ENCODE measurements around the gene SNX30.

SNX30 gene

DNA sequence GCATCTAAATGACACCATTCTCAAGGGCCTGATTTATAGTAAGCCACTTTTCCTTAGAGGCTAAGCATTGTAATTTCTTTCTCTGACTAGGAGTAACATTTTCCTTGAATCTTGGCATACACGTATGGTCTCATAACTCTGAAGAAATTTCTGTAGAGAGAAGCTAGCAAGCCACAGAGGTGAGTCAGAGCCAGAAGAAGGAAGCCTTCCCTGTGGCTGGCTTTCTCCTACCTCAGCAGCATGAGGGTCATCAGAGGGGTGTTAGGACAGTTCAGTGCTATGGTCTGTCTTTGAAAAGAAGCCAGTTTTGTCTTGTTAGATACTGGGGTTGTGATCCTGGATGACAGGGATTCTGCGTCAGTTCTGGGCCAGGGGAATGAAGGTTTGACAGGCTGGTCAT is 3.2 kb downstream of the SNX30 start:
- DNase-seq: no peak

DNA sequence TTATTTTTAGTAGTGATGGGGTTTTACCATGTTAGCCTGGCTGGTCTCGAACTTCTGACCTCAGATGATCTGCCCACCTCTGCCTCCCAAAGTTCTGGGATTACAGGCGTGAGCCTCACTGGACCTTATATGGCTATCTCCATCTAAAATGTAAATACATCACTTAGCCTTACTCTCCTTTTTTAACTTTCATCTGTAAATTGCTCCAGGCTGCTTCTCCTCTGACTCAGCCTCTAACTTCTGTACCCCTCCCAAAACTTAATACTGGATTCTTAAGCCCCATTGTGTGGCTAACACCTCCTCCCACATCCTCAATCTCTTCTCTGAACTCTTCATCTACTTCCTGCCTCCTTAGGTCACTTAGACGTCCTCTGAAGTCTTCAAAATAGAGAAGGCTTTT is 4.0 kb downstream of the SNX30 start:
- no peak for DNase-seq

DNA sequence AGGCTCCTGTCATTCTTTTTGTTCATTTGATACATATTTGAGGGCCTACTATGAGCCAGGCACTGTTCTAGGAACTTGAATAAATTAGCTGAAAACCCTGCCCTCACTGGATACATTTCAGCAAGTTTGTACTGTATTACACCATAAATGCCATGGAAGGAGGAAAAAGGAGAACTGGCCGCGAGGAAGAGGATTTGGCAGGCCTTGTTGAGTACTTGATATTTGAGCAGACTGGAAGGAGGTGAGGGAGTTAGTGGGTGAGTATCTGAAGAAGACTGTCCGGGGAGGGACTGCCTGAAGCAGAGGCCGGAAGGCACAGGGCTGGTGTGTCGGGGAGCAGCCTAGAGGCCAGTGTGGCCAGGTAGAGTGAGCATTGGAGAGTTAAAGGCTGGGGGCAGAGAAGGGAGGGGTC is 4.5 kb downstream of the SNX30 start:
- no peak for DNase-seq

GRCh38 chr9:112755675-112756074 is 5.1 kb downstream of the SNX30 start:
- no peak for DNase-seq

- DNase-seq: no peak
Observed at GRCh38 chr9:112757282-112757883, 6.8 kb downstream of the SNX30 start.

DNA sequence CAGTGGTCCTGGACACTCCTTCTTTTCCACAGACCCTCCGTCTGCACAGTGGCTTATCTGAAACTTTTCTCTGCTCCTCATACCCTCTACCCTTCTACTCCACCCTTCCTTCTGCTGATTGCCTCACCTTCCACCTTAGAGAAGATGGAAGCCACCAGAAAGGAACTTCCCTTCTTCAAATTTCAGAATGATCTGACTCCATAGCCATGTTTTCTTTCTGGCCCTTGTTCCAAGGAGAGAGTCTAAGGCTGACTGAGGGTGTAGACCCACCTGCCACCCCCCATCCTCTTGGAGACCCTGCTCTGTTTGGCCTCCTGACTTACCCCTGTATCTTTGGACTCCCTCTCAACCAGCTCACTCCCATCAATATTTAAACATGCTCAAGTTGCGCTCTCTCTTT is 7.4 kb downstream of the SNX30 start:
- no peak for DNase-seq

DNA sequence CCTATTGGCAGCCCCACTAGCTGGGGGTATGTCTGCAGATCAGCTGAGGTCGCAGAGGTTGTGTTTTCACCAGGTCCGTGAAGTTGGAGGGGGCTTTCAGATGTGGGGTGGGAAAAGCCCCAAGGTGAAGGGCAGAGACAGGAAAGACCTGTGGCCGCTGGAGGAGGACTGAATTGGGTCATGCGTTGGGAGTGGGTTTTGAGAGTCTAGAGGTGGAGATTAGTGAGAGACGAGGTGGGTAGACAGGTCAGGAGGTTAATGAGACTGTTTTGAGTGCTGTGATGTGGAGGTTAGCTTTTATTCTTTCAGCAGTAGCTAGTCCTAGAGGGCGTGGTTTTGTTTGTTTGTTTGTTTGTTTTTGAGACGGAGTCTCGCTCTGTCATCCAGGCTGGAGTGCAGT is 10.3 kb downstream of the SNX30 start:
- DNase-seq: no peak

DNA sequence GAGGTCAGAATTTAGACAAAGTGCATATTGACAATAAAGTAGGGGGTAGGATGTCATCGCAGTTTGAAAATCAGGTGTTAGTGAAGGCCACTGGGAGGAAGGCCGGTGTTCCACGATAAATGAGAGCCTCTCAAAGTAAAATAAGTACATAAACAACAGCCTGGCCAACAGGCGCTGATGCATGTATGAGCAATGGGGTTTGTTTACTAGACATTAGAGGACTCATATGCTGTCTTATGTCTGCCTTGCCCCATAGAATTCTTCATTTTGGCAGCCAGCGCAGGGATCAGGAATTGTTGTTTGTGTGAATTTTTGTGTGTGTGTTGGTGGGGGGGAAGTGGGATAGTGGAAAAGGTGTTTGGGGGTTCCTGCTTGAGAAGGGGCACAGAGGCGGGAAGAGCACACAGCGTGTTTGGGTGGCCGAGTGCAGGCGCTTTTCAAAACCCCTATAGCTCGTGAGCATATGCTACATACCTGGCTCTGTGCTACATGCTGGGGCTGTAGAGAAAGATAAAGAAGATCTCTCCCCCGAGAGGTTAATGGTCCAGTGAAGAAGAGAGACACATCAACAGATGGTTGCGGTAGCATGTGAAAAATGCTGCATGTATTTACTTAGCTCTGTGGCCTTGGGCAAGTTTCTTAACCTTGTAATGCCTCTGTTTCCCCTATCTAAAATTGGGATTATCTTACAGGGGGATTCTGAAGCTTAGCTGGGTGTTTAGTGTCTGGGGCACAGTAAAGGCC is 11.5 kb downstream of the SNX30 start:
- DNase-seq: no peak

- DNase-seq: no peak
Observed at GRCh38 chr9:112762726-112763518, 12.4 kb downstream of the SNX30 start.

GRCh38 chr9:112764344-112764743 is 13.8 kb downstream of the SNX30 start:
- no peak for DNase-seq

GRCh38 chr9:112764837-112765236 is 14.3 kb downstream of the SNX30 start:
- no peak for DNase-seq

- DNase-seq: no peak
Observed at GRCh38 chr9:112765281-112765680, 14.7 kb downstream of the SNX30 start.

GRCh38 chr9:112771359-112772214 is 21.0 kb downstream of the SNX30 start:
- no peak for DNase-seq

- no peak for DNase-seq
Observed at GRCh38 chr9:112772215-112772509, 21.6 kb downstream of the SNX30 start.

DNA sequence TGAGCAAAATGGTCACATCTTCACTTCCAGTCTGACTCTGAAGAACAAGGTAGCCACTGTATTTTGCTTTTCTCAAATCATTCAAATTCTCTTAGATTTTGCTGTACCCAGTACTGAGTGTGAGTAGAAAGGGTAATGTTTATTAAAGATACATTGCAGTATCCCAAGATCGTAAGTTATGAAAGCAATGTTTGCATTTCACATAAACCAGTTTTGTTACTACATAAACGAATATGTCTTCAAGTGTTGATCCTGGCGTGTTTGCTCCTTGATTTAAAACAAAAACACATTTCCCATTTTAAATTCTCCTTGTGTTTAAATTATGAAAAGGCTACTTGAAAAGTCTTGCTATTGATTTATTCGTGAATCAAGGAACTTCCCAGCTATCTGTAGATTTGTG is 22.0 kb downstream of the SNX30 start:
- no peak for DNase-seq

DNA sequence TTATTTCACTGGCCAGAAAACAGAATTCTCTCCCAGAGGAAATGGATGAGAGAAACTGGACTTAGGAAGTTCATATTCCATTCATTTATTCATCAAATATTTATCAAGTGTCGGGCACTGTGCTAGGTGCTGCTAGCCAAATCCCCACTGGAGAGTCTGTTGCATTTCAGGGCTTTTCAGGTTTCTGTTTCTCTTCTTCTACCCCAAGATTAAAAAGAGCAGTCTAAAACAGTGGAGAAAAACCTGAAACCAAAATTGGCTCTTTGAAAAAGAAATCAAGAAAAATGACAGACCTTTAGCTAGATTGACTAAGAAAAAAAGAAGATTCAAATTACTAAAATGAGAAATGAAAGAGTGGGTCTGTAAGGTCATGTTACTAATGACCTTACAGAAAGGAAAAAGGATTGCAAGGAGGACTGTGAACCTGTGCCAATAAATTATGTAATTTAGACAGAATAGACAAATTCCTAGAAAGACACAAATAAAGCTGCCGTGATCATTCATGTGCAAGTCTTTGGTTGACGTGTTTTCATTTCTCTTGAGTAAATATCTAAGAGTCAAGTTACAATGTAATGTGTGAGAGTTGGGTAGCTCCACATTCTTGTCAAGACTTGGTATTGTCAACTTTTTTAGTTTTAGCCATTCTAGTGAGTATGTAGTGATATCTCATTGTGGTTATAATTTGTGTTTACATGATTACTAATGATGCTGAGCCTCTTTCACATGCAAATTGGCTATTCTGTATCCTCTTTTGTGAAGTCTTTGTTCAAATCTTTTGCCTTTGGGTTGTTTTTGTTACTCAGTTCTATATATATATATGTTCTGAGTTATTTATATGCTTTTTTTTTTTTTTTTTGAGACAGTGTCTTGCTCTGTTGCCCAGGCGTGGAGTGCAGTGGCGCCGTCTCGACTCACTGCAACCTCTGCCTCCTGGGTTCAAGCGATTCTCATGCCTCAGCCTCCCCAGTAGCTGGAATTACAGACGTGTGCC is 23.7 kb downstream of the SNX30 start:
- no peak for DNase-seq

DNA sequence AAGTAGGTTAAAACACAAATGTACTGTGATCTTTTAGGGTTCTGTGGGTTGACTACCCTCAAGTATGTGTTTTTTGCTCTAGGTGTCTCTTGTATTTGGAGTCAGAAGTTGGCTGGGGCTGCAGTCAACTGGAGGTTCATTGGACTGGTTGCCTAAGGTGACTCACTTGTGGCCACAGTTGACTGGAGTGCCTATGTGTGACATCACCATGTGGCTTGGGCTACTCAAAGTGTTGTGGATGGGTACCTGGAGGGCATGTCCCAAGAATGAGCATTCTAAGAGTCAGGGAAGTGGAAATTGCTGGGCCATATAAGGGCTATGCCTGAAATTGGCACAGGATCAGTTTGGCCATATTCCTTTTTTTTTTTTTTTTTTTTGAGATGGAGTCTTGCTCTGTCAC is 27.4 kb downstream of the SNX30 start:
- DNase-seq: no peak

DNA sequence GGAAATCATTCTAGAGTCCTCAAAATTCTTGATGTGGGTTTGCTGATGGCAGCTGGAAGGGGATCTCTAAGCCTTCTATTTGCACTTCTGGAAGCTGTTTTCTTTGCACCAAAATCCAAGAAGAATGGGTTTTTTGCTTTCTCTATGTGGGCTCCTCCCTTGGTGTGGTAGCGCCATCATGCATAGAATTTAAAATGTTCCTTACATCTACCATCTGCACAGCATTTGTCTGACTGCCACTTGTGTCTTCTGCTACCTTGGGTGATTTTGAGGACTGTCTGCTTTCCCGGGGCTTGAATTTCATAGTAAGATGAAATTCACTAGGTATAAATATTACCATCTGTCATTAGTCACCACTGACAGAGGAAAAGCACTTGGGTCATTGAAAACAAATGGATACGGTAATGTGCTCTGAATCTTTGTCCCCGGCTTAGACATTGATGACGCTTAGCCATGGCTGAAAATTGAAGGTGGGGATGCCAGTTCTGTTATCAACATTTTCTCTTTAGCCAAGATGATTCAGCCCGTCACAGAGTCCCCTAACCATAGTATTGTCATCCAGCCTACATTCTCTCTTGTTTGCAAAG is 30.0 kb downstream of the SNX30 start:
- DNase-seq: no peak

DNA sequence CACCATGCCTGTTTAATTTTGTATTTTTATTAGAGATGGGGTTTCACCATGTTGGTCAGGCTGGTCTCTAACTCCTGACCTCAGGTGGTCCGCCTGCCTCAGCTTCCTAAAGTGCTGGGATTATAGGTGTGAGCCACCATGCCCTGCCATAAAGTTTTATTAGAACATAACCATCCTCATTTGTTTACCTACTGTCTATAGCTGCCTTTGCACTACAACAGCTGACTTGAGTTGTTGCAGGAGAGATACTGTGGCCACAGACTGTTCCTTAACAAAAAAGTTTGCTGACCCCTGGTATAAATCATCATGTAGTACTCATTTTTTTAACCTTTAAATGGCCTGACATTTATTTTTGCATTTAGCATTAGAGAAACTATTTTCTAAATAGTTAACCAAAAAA is 31.7 kb downstream of the SNX30 start:
- DNase-seq: no peak

DNA sequence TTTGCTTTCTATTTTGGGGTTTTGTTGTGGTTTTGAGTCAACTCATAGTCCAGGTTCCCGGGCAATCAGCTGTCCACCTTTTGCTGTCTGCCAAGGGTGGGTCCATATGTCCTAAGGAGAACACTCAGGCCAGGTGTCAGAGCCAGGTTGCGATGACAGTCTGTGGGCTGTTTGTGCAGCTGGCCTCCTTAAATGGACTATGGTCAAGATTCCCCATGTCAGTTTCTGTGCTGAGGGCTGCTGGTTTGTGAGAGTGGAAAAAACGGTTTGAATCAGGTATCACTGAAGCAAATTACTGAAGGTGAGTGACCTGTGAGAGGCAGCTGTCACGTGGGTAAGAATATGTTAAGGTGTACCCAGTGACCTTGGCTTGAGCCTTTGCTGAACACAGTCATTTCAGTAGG is 33.0 kb downstream of the SNX30 start:
- DNase-seq: no peak

- no peak for DNase-seq
Observed at GRCh38 chr9:112784020-112784785, 33.6 kb downstream of the SNX30 start.
